SK-N-SH (cell line): ENCODE data around the gene ASCC2. TPM values are rescaled to one million over a fixed set of nuclear protein-coding genes. Genes with fewer than 3 reads are reported as not detected.

ENCODE experiments used
- CTCF ChIA-PET: fragments of 300-600, 350-600 bp; formaldehyde crosslinking; extraction: SDS; loops from one replicate; lab custom pipeline; 2021; lab: Yijun Ruan, JAX
- POLR2A ChIA-PET: fragments of 350-600 bp; sonication (Branson Sonifier 250); formaldehyde crosslinking; extraction: SDS; loops from one replicate; lab custom pipeline; 2020; ENCODE audit warnings: antibody characterized with exemption, inconsistent platforms; lab: Yijun Ruan, JAX
- DNase-seq: peaks from one replicate; pipeline ENCODE4 v3.0.0; 2012
- H2AFZ ChIP-seq: fragments of 200-600 bp; sonication (generic); 2 replicates; pipeline ENCODE4 v1.8.1; 2016; ENCODE audit warnings: antibody characterized with exemption, mild to moderate bottlenecking, low read depth
- H3F3A ChIP-seq: fragments of 200-600 bp; sonication (generic); replicated peaks from 2 replicates; pipeline ENCODE3; 2016; ENCODE audit warnings: antibody characterized with exemption, mild to moderate bottlenecking; ENCODE audit not compliant: insufficient read depth
- H3K27ac ChIP-seq, 2 experiments: fragments of 200-500 bp in 1 of 2; fragments of 200-600 bp in 1 of 2; sonication (Bioruptor generic) in 1 of 2; sonication (generic), shearing (Covaris generic) in 1 of 2; 2 replicates each; pipeline versions ENCODE4 v1.5.1 to v1.6.1; 2014 to 2016; ENCODE audit warnings: low read depth in 2 of 2, inconsistent platforms in 1 of 2, low read length in 1 of 2, mild to moderate bottlenecking in 1 of 2, mixed read lengths in 1 of 2
- H3K27me3 ChIP-seq: fragments of 200-600 bp; sonication (generic), shearing (Covaris generic); 2 replicates; pipeline ENCODE4 v1.6.1; 2016; ENCODE audit warnings: mixed run types; ENCODE audit not compliant: insufficient read depth
- H3K36me3 ChIP-seq, 2 experiments: fragments of 200-500 bp in 1 of 2; fragments of 200-600 bp in 1 of 2; sonication (Bioruptor generic) in 1 of 2; sonication (generic) in 1 of 2; replicated peaks in 1 of 2; 2 replicates each; pipeline versions ENCODE3 to v1.5.1; 2014 to 2016; ENCODE audit warnings: low read length in 1 of 2, mild to moderate bottlenecking in 1 of 2; ENCODE audit not compliant: insufficient read depth in 2 of 2, control insufficient read depth in 1 of 2
- H3K4me1 ChIP-seq, 2 experiments: fragments of 200-500 bp in 1 of 2; fragments of 200-600 bp in 1 of 2; sonication (Bioruptor generic) in 1 of 2; sonication (generic), shearing (Covaris generic) in 1 of 2; 2 replicates each; pipeline versions ENCODE4 v1.5.1 to v1.6.1; 2014 to 2016; ENCODE audit warnings: low read depth in 1 of 2, low read length in 1 of 2, mixed run types in 1 of 2; ENCODE audit not compliant: insufficient read depth in 2 of 2, control insufficient read depth in 1 of 2
- H3K4me2 ChIP-seq: fragments of 200-600 bp; sonication (generic), shearing (Covaris generic); 2 replicates; pipeline ENCODE4 v1.6.1; 2017; ENCODE audit warnings: mixed run types
- H3K4me3 ChIP-seq, 2 experiments: fragments of 200-500 bp in 1 of 2; fragments of 200-600 bp in 1 of 2; sonication (Bioruptor generic) in 1 of 2; sonication (generic), shearing (Covaris generic) in 1 of 2; 2 replicates each; pipeline versions ENCODE4 v1.5.1 to v1.8.1; 2014 to 2016; ENCODE audit warnings: low read depth in 2 of 2, inconsistent platforms in 1 of 2, low read length in 1 of 2, mild to moderate bottlenecking in 1 of 2, mixed read lengths in 1 of 2, moderate library complexity in 1 of 2
- H3K79me2 ChIP-seq: fragments of 200-600 bp; sonication (generic); 2 replicates; pipeline ENCODE4 v1.8.1; 2017; ENCODE audit warnings: mild to moderate bottlenecking; ENCODE audit not compliant: insufficient read depth
- H3K9ac ChIP-seq: fragments of 200-600 bp; sonication (generic); 2 replicates; pipeline ENCODE4 v1.6.1; 2017; ENCODE audit warnings: mixed run types
- H3K9me2 ChIP-seq: fragments of 200-600 bp; sonication (generic); 2 replicates; pipeline ENCODE4 v1.6.1; 2017; ENCODE audit warnings: mixed run types
- H3K9me3 ChIP-seq: fragments of 200-600 bp; sonication (generic); 2 replicates; pipeline ENCODE4 v1.6.1; 2017; ENCODE audit warnings: mixed run types, mild to moderate bottlenecking, moderate library complexity
- H4K20me1 ChIP-seq: fragments of 200-600 bp; sonication (generic); 2 replicates; pipeline ENCODE4 v1.6.1; 2017; ENCODE audit warnings: mild to moderate bottlenecking, mixed run types; ENCODE audit not compliant: insufficient read depth
- CHD2 ChIP-seq: fragments of 150-350 bp; IDR thresholded peaks from 2 replicates; pipeline ENCODE4 v1.6.1; 2018; ENCODE audit warnings: low read length; ENCODE audit not compliant: partially characterized antibody
- EP300 ChIP-seq, 2 experiments: IDR thresholded peaks; 2 replicates each; pipeline versions ENCODE4 v1.4.0 to v1.6.1; 2012; ENCODE audit warnings: borderline replicate concordance in 1 of 2, low read depth in 1 of 2, low read length in 1 of 2
- FOSL2 ChIP-seq: IDR thresholded peaks from 2 replicates; pipeline ENCODE4 v1.4.0; 2012; ENCODE audit warnings: low read depth, mild to moderate bottlenecking, moderate library complexity, borderline replicate concordance
- FOXJ3 ChIP-seq: sonication (generic); formaldehyde crosslinking; IDR thresholded peaks from 2 replicates; pipeline ENCODE4 v1.5.1; 2020; ENCODE audit warnings: mild to moderate bottlenecking, missing genetic modification reagents
- FOXM1 ChIP-seq: IDR thresholded peaks from 2 replicates; pipeline ENCODE4 v1.4.0; 2012; ENCODE audit warnings: low read depth, mild to moderate bottlenecking
- GABPA ChIP-seq: IDR thresholded peaks from 2 replicates; pipeline ENCODE4 v1.4.0; 2012; ENCODE audit warnings: low read depth, mild to moderate bottlenecking
- GATA2 ChIP-seq: sonication (generic); formaldehyde crosslinking; IDR thresholded peaks from 2 replicates; pipeline ENCODE4 v1.5.0; 2020; ENCODE audit warnings: mild to moderate bottlenecking, missing genetic modification reagents
- JUND ChIP-seq: IDR thresholded peaks from 2 replicates; pipeline ENCODE4 v1.4.0; 2012
- MEF2A ChIP-seq: IDR thresholded peaks from 2 replicates; pipeline ENCODE4 v1.4.0; 2012; ENCODE audit warnings: low read depth, borderline replicate concordance
- MXI1 ChIP-seq: IDR thresholded peaks from 2 replicates; pipeline ENCODE4 v1.6.1; 2012; ENCODE audit warnings: mild to moderate bottlenecking, low read depth, low read length, improper control_type of control experiment
- NFIC ChIP-seq: IDR thresholded peaks from 2 replicates; pipeline ENCODE4 v1.4.0; 2012; ENCODE audit warnings: borderline replicate concordance
- POLR2AphosphoS5 ChIP-seq: IDR thresholded peaks from 2 replicates; pipeline ENCODE4 v1.6.1; 2012; ENCODE audit warnings: low read depth, low read length
- RAD21 ChIP-seq: IDR thresholded peaks from 2 replicates; pipeline ENCODE4 v1.6.1; 2012; ENCODE audit warnings: mild to moderate bottlenecking, low read length
- RFX5 ChIP-seq: IDR thresholded peaks from 2 replicates; pipeline ENCODE4 v1.6.1; 2012; ENCODE audit warnings: mild to moderate bottlenecking, improper control_type of control experiment, low read length
- RXRA ChIP-seq: IDR thresholded peaks from 2 replicates; pipeline ENCODE4 v1.4.0; 2012; ENCODE audit warnings: low read depth, mild to moderate bottlenecking, borderline replicate concordance
- SIN3A ChIP-seq: IDR thresholded peaks from 2 replicates; pipeline ENCODE4 v1.6.1; 2012; ENCODE audit warnings: low read depth, mild to moderate bottlenecking, low read length, moderate library complexity, borderline replicate concordance
- SMC3 ChIP-seq: IDR thresholded peaks from 2 replicates; pipeline ENCODE4 v1.6.1; 2012; ENCODE audit warnings: low read depth, low read length, improper control_type of control experiment
- TAF1 ChIP-seq: IDR thresholded peaks from 2 replicates; pipeline ENCODE4 v1.6.1; 2012; ENCODE audit warnings: low read depth, mild to moderate bottlenecking, low read length, moderate library complexity, borderline replicate concordance
- TCF12 ChIP-seq: IDR thresholded peaks from 2 replicates; pipeline ENCODE4 v1.4.0; 2012
- WGBS: methylation state at CpG from one replicate; pipeline ENCODE4 v1.1.6; 2017; ENCODE audit warnings: low lambda C conversion rate; 5-methylcytosine and 5-hydroxymethylcytosine counted together
- polyA plus RNA-seq, 3 experiments: library from polyadenylated mRNA; depleted of rRNA; stranded (reverse); fragments of >200 nt; gene quantifications; 2 replicates each; pipeline ENCODE4 v1.2.3, GENCODE V29; 2012
- TF ChIP-seq, protein P1 (sequence below): IDR thresholded peaks from 2 replicates; pipeline ENCODE4; 2012
- TF ChIP-seq, protein P2 (sequence below): IDR thresholded peaks from 2 replicates; pipeline ENCODE4 v1.4.0; 2012; ENCODE audit warnings: low read depth
- TF ChIP-seq, protein P3 (sequence below): IDR thresholded peaks from 2 replicates; pipeline ENCODE4 v1.4.0; 2012; ENCODE audit warnings: low read depth, borderline replicate concordance
- TF ChIP-seq, protein P4 (sequence below): IDR thresholded peaks from 2 replicates; pipeline ENCODE4 v1.4.0; 2012; ENCODE audit warnings: low read depth, borderline replicate concordance
- TF ChIP-seq, protein P5 (sequence below): IDR thresholded peaks from 2 replicates; pipeline ENCODE4 v1.6.1; 2012; ENCODE audit warnings: mild to moderate bottlenecking, low read depth, low read length, moderate library complexity

Gene ASCC2
- polyA plus RNA-seq, 1 of the 3 experiments (the other 2 are of a cell fraction): 82.0 TPM

DNA sequence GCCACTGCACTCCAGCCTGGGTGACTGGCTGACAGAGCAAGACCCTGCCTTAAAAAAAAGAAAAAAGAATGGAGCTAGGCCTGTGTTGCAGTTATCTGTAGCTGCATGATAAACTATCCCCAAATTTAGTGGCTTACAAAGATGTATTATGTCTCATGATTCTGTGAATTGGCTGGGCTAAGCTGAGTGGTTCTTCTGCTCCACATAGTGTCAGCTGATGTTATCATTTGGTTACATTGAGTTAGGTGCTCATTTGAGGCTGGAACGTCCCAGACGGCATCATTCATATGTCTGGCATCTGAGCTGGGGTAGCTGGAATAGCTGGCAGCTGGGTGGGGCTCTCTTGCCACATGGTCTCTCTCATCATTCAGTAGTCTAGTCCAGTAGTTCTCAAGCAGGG is 8.2 kb upstream of the ASCC2 start (continued):
- TF ChIP-seq, protein P1, sequence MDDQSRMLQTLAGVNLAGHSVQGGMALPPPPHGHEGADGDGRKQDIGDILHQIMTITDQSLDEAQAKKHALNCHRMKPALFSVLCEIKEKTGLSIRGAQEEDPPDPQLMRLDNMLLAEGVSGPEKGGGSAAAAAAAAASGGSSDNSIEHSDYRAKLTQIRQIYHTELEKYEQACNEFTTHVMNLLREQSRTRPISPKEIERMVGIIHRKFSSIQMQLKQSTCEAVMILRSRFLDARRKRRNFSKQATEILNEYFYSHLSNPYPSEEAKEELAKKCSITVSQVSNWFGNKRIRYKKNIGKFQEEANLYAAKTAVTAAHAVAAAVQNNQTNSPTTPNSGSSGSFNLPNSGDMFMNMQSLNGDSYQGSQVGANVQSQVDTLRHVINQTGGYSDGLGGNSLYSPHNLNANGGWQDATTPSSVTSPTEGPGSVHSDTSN: no peak

DNA sequence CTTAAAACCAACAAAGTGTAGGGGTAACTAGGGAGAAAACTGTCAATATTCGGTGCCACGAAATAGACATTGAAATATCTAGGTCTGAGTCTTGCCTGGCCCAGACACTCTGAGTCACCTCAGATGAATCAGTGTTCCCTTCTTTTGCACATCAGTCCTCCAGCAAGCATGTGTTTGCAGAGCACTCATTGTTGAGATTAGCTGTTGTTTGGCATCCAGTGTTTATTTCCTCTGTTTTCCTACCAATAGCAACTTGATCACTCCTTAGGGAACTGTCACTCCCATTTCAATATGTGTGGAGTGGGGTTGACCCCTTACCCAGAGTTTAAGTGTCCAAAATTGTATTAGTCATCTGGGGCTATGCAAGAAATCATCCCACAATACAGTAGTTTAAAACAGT is 4.7 kb upstream of the ASCC2 start:
- H4K20me1 ChIP-seq: no peaks in the 10 kb centered on the region
- H3K36me3 ChIP-seq: no peaks in the 10 kb centered on the region
- H3K79me2 ChIP-seq: peaks cover 2% of the 10 kb centered on the region
- WGBS: 3% methylated on average over 2 of the region's 2 CpGs
- H3K27me3 ChIP-seq: no peaks in the 10 kb centered on the region
- peaks cover 8% of the 10 kb centered on the region for H3F3A ChIP-seq
- H3K9me2 ChIP-seq: no peaks in the 10 kb centered on the region
- H3K4me1 ChIP-seq: peaks cover 2 to 6% of the 10 kb centered on the region in 2 experiments; a peak in 2 of 4 replicates
- ChIA-PET CTCF (interaction anchor here (0.8 to 1.5 kb wide), 3 partner anchors 24 to 163 kb away, joined by 3 read pairs; no protein-coding TSS in a partner anchor), POLR2A (no interaction called here)
- H3K4me3 ChIP-seq: no peak overlapping the region
- H2AFZ ChIP-seq: peak overlapping the region; percentile 56
- no peaks in the 10 kb centered on the region for H3K9me3 ChIP-seq
- peak overlapping the region in 1 of 2 experiments; percentile 85; a peak in 2 of 4 replicates for H3K27ac ChIP-seq
- H3K4me2 ChIP-seq: peak overlapping the region; percentile 22; the same call in 1 of the 2 replicates
- DNase-seq: no peak
- H3K9ac ChIP-seq: peak overlapping the region; percentile 25; the same call in 1 of the 2 replicates
- TF ChIP-seq NFIC (no peak), MXI1 (no peak), TCF12 (peak; percentile 53; the same call in 1 of the 2 replicates), POLR2AphosphoS5 (no peak; the same call in 1 of the 2 replicates), TAF1 (no peak), MEF2A (no peak), GABPA (no peak), JUND (peak; percentile 71), SIN3A (no peak), FOXM1 (no peak), FOXJ3 (CRISPR knock-in tag) (no peak), RFX5 (no peak), FOSL2 (peak; percentile 89), EP300 (IDR thresholded peaks at IDR 0.05; ENCODE audit: borderline replicate concordance in 1 of 2, low read depth in 1 of 2, low read length in 1 of 2) (no peak), GATA2 (CRISPR knock-in tag) (no peak), RXRA (no peak), CHD2 (no peak), SMC3 (no peak), RAD21 (no peak)
- TF ChIP-seq, protein P2, sequence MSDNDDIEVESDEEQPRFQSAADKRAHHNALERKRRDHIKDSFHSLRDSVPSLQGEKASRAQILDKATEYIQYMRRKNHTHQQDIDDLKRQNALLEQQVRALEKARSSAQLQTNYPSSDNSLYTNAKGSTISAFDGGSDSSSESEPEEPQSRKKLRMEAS: peak; percentile 57; the same call in 1 of the 2 replicates
- TF ChIP-seq, protein P3, sequence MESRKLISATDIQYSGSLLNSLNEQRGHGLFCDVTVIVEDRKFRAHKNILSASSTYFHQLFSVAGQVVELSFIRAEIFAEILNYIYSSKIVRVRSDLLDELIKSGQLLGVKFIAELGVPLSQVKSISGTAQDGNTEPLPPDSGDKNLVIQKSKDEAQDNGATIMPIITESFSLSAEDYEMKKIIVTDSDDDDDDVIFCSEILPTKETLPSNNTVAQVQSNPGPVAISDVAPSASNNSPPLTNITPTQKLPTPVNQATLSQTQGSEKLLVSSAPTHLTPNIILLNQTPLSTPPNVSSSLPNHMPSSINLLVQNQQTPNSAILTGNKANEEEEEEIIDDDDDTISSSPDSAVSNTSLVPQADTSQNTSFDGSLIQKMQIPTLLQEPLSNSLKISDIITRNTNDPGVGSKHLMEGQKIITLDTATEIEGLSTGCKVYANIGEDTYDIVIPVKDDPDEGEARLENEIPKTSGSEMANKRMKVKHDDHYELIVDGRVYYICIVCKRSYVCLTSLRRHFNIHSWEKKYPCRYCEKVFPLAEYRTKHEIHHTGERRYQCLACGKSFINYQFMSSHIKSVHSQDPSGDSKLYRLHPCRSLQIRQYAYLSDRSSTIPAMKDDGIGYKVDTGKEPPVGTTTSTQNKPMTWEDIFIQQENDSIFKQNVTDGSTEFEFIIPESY: no peak
- TF ChIP-seq, protein P4, sequence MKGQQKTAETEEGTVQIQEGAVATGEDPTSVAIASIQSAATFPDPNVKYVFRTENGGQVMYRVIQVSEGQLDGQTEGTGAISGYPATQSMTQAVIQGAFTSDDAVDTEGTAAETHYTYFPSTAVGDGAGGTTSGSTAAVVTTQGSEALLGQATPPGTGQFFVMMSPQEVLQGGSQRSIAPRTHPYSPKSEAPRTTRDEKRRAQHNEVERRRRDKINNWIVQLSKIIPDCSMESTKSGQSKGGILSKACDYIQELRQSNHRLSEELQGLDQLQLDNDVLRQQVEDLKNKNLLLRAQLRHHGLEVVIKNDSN: no peak
- TF ChIP-seq, protein P5, sequence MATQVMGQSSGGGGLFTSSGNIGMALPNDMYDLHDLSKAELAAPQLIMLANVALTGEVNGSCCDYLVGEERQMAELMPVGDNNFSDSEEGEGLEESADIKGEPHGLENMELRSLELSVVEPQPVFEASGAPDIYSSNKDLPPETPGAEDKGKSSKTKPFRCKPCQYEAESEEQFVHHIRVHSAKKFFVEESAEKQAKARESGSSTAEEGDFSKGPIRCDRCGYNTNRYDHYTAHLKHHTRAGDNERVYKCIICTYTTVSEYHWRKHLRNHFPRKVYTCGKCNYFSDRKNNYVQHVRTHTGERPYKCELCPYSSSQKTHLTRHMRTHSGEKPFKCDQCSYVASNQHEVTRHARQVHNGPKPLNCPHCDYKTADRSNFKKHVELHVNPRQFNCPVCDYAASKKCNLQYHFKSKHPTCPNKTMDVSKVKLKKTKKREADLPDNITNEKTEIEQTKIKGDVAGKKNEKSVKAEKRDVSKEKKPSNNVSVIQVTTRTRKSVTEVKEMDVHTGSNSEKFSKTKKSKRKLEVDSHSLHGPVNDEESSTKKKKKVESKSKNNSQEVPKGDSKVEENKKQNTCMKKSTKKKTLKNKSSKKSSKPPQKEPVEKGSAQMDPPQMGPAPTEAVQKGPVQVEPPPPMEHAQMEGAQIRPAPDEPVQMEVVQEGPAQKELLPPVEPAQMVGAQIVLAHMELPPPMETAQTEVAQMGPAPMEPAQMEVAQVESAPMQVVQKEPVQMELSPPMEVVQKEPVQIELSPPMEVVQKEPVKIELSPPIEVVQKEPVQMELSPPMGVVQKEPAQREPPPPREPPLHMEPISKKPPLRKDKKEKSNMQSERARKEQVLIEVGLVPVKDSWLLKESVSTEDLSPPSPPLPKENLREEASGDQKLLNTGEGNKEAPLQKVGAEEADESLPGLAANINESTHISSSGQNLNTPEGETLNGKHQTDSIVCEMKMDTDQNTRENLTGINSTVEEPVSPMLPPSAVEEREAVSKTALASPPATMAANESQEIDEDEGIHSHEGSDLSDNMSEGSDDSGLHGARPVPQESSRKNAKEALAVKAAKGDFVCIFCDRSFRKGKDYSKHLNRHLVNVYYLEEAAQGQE: no peak
- TF ChIP-seq, protein P1: peak; percentile 68
